ENCODE data around the gene SMIM8.

DNA sequence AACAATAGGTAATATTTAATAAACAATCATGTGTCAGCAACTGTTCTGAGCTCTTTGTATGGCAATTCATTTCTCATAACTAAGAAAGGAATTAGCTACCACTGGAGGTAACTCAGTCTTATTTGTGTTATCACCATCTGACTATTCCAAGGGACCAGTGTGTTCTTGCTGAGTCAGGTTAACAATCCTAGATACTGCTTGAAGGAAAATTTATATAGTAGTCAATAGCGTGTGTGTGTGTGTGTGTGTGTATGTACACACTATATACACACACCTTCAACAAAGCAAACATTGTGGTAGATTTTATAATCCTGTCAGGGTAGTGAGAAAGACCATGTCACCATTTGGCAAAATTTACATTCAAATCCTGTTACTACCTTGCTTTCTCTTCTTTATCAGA is 45.8 kb upstream of the SMIM8 start:
- no peak for TF ChIP-seq GABPA (IDR thresholded peaks at IDR 0.05; ENCODE audit: low read depth)
- TF ChIP-seq, protein P1, sequence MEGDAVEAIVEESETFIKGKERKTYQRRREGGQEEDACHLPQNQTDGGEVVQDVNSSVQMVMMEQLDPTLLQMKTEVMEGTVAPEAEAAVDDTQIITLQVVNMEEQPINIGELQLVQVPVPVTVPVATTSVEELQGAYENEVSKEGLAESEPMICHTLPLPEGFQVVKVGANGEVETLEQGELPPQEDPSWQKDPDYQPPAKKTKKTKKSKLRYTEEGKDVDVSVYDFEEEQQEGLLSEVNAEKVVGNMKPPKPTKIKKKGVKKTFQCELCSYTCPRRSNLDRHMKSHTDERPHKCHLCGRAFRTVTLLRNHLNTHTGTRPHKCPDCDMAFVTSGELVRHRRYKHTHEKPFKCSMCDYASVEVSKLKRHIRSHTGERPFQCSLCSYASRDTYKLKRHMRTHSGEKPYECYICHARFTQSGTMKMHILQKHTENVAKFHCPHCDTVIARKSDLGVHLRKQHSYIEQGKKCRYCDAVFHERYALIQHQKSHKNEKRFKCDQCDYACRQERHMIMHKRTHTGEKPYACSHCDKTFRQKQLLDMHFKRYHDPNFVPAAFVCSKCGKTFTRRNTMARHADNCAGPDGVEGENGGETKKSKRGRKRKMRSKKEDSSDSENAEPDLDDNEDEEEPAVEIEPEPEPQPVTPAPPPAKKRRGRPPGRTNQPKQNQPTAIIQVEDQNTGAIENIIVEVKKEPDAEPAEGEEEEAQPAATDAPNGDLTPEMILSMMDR (IDR thresholded peaks at IDR 0.05; ENCODE audit: insufficient read depth, low read length): no peak
